HG03108 (cell line): ENCODE results near the gene PSMD3.

Experiments
- ATAC-seq: cut with Tn5 transposase; IDR thresholded peaks from one replicate; pipeline ENCODE4 v1.9.1; 2021; ENCODE audit warnings: moderate library complexity; ENCODE audit not compliant: unreplicated experiment

Gene PSMD3

GRCh38 chr17:39955726-39956225 lies 24.8 kb upstream of the PSMD3 start:
- no peak for ATAC-seq

GRCh38 chr17:39960524-39961041 lies 20.0 kb upstream of the PSMD3 start:
- no peak for ATAC-seq

GRCh38 chr17:39962642-39963220 lies 17.9 kb upstream of the PSMD3 start, which contains the start of gene GSDMA:
TSS of gene GSDMA (plus strand) at chr17:39963004. CDS start at chr17:39965688, 2,684 bp downstream.
- ATAC-seq, result no peak

GRCh38 chr17:39963829-39964228 lies 16.8 kb upstream of the PSMD3 start:
- ATAC-seq, result no peak

GRCh38 chr17:39965017-39965699 lies 15.4 kb upstream of the PSMD3 start:
- no peak for ATAC-seq

GRCh38 chr17:39966771-39967170 lies 13.8 kb upstream of the PSMD3 start:
- no peak for ATAC-seq

- ATAC-seq, result no peak
Observed at GRCh38 chr17:39968761-39969160, 11.8 kb upstream of the PSMD3 start.

GRCh38 chr17:39969375-39969774 lies 11.2 kb upstream of the PSMD3 start:
- ATAC-seq, result no peak

- ATAC-seq, result no peak
Observed at GRCh38 chr17:39970157-39970692, 10.4 kb upstream of the PSMD3 start.

- no peak for ATAC-seq
Observed at GRCh38 chr17:39971076-39971603, 9.5 kb upstream of the PSMD3 start.

GRCh38 chr17:39972271-39972670 lies 8.3 kb upstream of the PSMD3 start:
- ATAC-seq, result no peak

- ATAC-seq, result no peak
Observed at GRCh38 chr17:39973496-39973895, 7.1 kb upstream of the PSMD3 start.

GRCh38 chr17:39974433-39974832 lies 6.2 kb upstream of the PSMD3 start:
- ATAC-seq, result no peak

- no peak for ATAC-seq
Observed at GRCh38 chr17:39975801-39976200, 4.8 kb upstream of the PSMD3 start.

- ATAC-seq, result no peak
Observed at GRCh38 chr17:39979016-39979670, 1.5 kb upstream of the PSMD3 start.

GRCh38 chr17:39979893-39980350 lies 685 bp upstream of the PSMD3 start:
- no peak for ATAC-seq

- no peak for ATAC-seq
Observed at GRCh38 chr17:39981207-39981741, 667 bp downstream of the PSMD3 start.

GRCh38 chr17:39981766-39982375 lies 1.3 kb downstream of the PSMD3 start:
- ATAC-seq, result no peak

GRCh38 chr17:39988206-39988810 lies 7.7 kb downstream of the PSMD3 start:
- no peak for ATAC-seq

- no peak for ATAC-seq
Observed at GRCh38 chr17:39994448-39994847, 13.8 kb downstream of the PSMD3 start.
